PC-3 (cell line): Measurements from ENCODE around the gene DTNB. TPM values are rescaled to one million over a fixed set of nuclear protein-coding genes. Genes with fewer than 3 reads are reported as not detected.

Experiments
- ATAC-seq: fragments of 200-7000 bp; cut with Tn5 transposase; 2 replicates; pipeline ENCODE4 v1.9.1; 2020; ENCODE audit warnings: mild to moderate bottlenecking, moderate library complexity
- BruUV-seq: library from RNA; stranded (reverse); fragments of 400-500 nt; replicated peaks from 2 replicates; lab custom pipeline; 2021; lab: Mats Ljungman, UMichigan
- CTCF ChIA-PET: fragments of 300-600 bp; sonication (Branson Sonifier 250); formaldehyde crosslinking; loops from one replicate; lab custom pipeline; 2022; ENCODE audit warnings: antibody characterized with exemption; lab: Charles Lee
- POLR2A ChIA-PET: fragments of 300-600 bp; sonication (Branson Sonifier 250); formaldehyde crosslinking; loops from one replicate; lab custom pipeline; 2022; ENCODE audit warnings: antibody characterized with exemption; ENCODE audit not compliant: unreplicated experiment; lab: Charles Lee
- DNase-seq: peaks from one replicate; pipeline ENCODE4 v3.0.0-alpha.2; 2015
- H2AFZ ChIP-seq: fragments of 300-600 bp; sonication (generic); 2 replicates; pipeline ENCODE4 v1.6.0; 2016; ENCODE audit warnings: antibody characterized with exemption, low read length
- H3F3A ChIP-seq: fragments of 300-600 bp; sonication (generic); one replicate; pipeline ENCODE4 v1.6.0; 2017; ENCODE audit warnings: antibody characterized with exemption, low read length, control low read depth, mild to moderate bottlenecking; ENCODE audit not compliant: unreplicated experiment
- H3K27ac ChIP-seq: fragments of 300-600 bp; sonication (generic); 2 replicates; pipeline ENCODE4 v1.5.1; 2016; ENCODE audit warnings: mild to moderate bottlenecking, low read length
- H3K27me3 ChIP-seq: fragments of 300-600 bp; sonication (generic); 2 replicates; pipeline ENCODE4 v1.6.1; 2016; ENCODE audit warnings: low read length, mixed read lengths
- H3K36me3 ChIP-seq: fragments of 300-600 bp; sonication (generic); 2 replicates; pipeline ENCODE4 v1.6.1; 2016; ENCODE audit warnings: low read depth, mixed run types, low read length, mixed read lengths
- H3K4me1 ChIP-seq: fragments of 300-600 bp; sonication (generic); 2 replicates; pipeline ENCODE4 v1.5.1; 2016; ENCODE audit warnings: low read length; ENCODE audit not compliant: insufficient read depth
- H3K4me2 ChIP-seq: fragments of 300-600 bp; sonication (generic); 2 replicates; pipeline ENCODE4 v1.6.0; 2016; ENCODE audit warnings: low read length
- H3K4me3 ChIP-seq: fragments of 300-600 bp; sonication (generic); 2 replicates; pipeline ENCODE4 v1.5.1; 2016; ENCODE audit warnings: mild to moderate bottlenecking, low read length, mixed read lengths
- H3K79me2 ChIP-seq: fragments of 300-600 bp; sonication (generic); 2 replicates; pipeline ENCODE4 v1.6.1; 2017; ENCODE audit warnings: low read length, mixed read lengths
- H3K9ac ChIP-seq: fragments of 300-600 bp; sonication (generic); 2 replicates; pipeline ENCODE4 v1.6.0; 2016; ENCODE audit warnings: mild to moderate bottlenecking, low read length
- H3K9me2 ChIP-seq: fragments of 300-600 bp; sonication (generic); replicated peaks from 2 replicates; pipeline ENCODE4 v1.6.1; 2016; ENCODE audit warnings: mixed run types, low read length, mixed read lengths
- H3K9me3 ChIP-seq: fragments of 300-600 bp; sonication (generic); 2 replicates; pipeline ENCODE4 v1.6.1; 2016; ENCODE audit warnings: low read length, mixed read lengths
- H4K20me1 ChIP-seq: fragments of 300-600 bp; sonication (generic); 2 replicates; pipeline ENCODE4 v1.6.1; 2016; ENCODE audit warnings: low read length, mixed read lengths
- CTCF ChIP-seq: fragments of 300-600 bp; sonication (generic); conservative IDR thresholded peaks from 2 replicates; pipeline ENCODE4 v1.5.1; 2017; ENCODE audit warnings: antibody characterized with exemption, low read depth, mild to moderate bottlenecking, low read length
- EZH2 ChIP-seq: fragments of 300-600 bp; sonication (generic); IDR thresholded peaks from one replicate; pipeline ENCODE4 v1.6.1; 2017; ENCODE audit warnings: antibody characterized with exemption, mild to moderate bottlenecking, low read length; ENCODE audit not compliant: unreplicated experiment
- EZH2phosphoT487 ChIP-seq: fragments of 300-600 bp; sonication (generic); IDR thresholded peaks from 2 replicates; pipeline ENCODE4 v1.6.1; 2018; ENCODE audit warnings: mild to moderate bottlenecking, antibody characterized with exemption, low read length, borderline replicate concordance
- intact Hi-C: fragments of 100-400 bp; cut with micrococcal nuclease; formaldehyde crosslinking; loops from 2 replicates; pipeline ENCODE4 v1.9.0; 2023
- total RNA-seq: library from RNA; depleted of rRNA; stranded (reverse); fragments of >200 nt; gene quantifications from 2 replicates; pipeline ENCODE4 v1.2.3, GENCODE V29; 2014

Gene DTNB
- total RNA-seq, 1 experiment from 2014 or later = 23.1 TPM

GRCh38 chr2:25559148-25559547 lies 114.2 kb downstream of the DTNB start:
- H3F3A ChIP-seq = no peaks in the 10 kb centered on the region
- no peaks in the 10 kb centered on the region for H3K79me2 ChIP-seq
- ChIA-PET CTCF (no interaction called here), POLR2A (no interaction called here)
- ATAC-seq = no peak
- no TSS peak for BruUV-seq
- no peak overlapping the region for H3K4me3 ChIP-seq
- no peaks in the 10 kb centered on the region for H4K20me1 ChIP-seq
- intact Hi-C loops = no loop called here
- peaks cover 12% of the 10 kb centered on the region for H3K4me1 ChIP-seq
- no peaks in the 10 kb centered on the region for H3K27me3 ChIP-seq
- H3K9me3 ChIP-seq = no peaks in the 10 kb centered on the region
- no peak overlapping the region; the same call in 1 of the 2 replicates for H3K27ac ChIP-seq
- no peak overlapping the region for H3K4me2 ChIP-seq
- no peak overlapping the region for H3K9ac ChIP-seq
- H2AFZ ChIP-seq = no peak overlapping the region
- H3K36me3 ChIP-seq = no peaks in the 10 kb centered on the region
- no peak for DNase-seq
- no peaks in the 10 kb centered on the region for H3K9me2 ChIP-seq
- TF ChIP-seq CTCF (no peak), EZH2phosphoT487 (no peak), EZH2 (no peak)

DNA sequence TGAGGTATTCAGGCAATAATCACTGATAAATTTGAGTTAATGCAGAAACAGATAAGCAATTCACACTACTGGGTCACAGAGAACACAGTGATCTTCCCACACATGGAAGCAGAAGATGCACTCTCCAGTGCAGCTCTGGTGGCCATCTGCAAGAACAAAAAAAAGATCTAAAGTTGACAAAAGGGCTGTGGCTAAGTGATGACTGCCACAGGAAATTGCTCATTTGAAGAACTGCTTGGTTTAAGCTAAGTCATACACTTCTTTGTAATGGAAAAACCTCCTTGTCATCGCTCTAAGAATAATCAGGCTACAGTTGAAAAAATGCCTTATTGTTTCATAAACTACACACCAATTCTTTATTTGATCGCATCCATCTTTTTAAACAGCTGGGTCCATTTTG lies 115.1 kb downstream of the DTNB start:
- Histone ChIP-seq H3K4me1 (peaks cover 12% of the 10 kb centered on the region), H3K9me3 (no peaks in the 10 kb centered on the region), H3K9me2 (no peaks in the 10 kb centered on the region), H3K36me3 (no peaks in the 10 kb centered on the region), H4K20me1 (no peaks in the 10 kb centered on the region), H3K4me2 (peak overlapping the region; percentile 11; the same call in 1 of the 2 replicates), H2AFZ (peak overlapping the region; percentile 28; the same call in 1 of the 2 replicates), H3K4me3 (no peak overlapping the region), H3K9ac (no peak overlapping the region), H3K27ac (peak overlapping the region; percentile 45), H3F3A (no peaks in the 10 kb centered on the region), H3K27me3 (no peaks in the 10 kb centered on the region), H3K79me2 (no peaks in the 10 kb centered on the region)
- peak; percentile 62 for DNase-seq
- intact Hi-C loops = no loop called here
- TF ChIP-seq EZH2phosphoT487 = no peak
- no peak for TF ChIP-seq CTCF
- no peak for TF ChIP-seq EZH2
- BruUV-seq = no TSS peak
- ATAC-seq = peak; percentile 92
- ChIA-PET POLR2A (interaction anchor here (0.7 kb wide), 1 partner anchor 320 kb away, joined by 4 read pairs; the partner anchor contains the start of gene ASXL2), CTCF (interaction anchor here (0.6 kb wide), 1 partner anchor 11 kb away, joined by 3 read pairs; no protein-coding TSS in a partner anchor)

GRCh38 chr2:25557179-25558036 lies 116.0 kb downstream of the DTNB start:
- Histone ChIP-seq H3K9me2 (no peaks in the 10 kb centered on the region), H3K79me2 (no peaks in the 10 kb centered on the region), H3K27ac (no peak overlapping the region), H3K9me3 (no peaks in the 10 kb centered on the region), H3F3A (no peaks in the 10 kb centered on the region), H2AFZ (no peak overlapping the region), H3K9ac (no peak overlapping the region), H3K27me3 (no peaks in the 10 kb centered on the region), H3K4me1 (peaks cover 12% of the 10 kb centered on the region), H3K36me3 (no peaks in the 10 kb centered on the region), H4K20me1 (no peaks in the 10 kb centered on the region), H3K4me2 (no peak overlapping the region), H3K4me3 (no peak overlapping the region)
- BruUV-seq = no TSS peak
- TF ChIP-seq EZH2phosphoT487 (no peak), CTCF (no peak), EZH2 (no peak)
- DNase-seq = no peak
- intact Hi-C loops = no loop called here
- ChIA-PET CTCF (no interaction called here), POLR2A (interaction anchor here (0.7 kb wide), 1 partner anchor 321 kb away, joined by 4 read pairs; the partner anchor contains the start of gene ASXL2)
- no peak for ATAC-seq
